Natural killer cell (primary cell): ENCODE results near the gene PHLDB2. TPM values are rescaled to one million over a fixed set of nuclear protein-coding genes. Genes with fewer than 3 reads are reported as not detected.

Experiments
- ATAC-seq, 3 donors: fragments of 150-1000 bp in 2 of 3; fragments of 200-7000 bp in 1 of 3; cut with Tn5 transposase; 1 replicate in 1 of 3; 2 replicates in 2 of 3; pipeline ENCODE4 v1.10.0; 2021; ENCODE audit warnings: mild to moderate bottlenecking in 2 of 3, moderate library complexity in 2 of 3
- DNase-seq, 2 donors: peaks; one replicate each; pipeline versions ENCODE4 v3.0.0 to v3.0.0-alpha.2; 2013 to 2021; ENCODE audit warnings: mixed read lengths in 1 of 2
- H3K27ac ChIP-seq: one replicate; pipeline ENCODE4 v1.5.1; 2013; ENCODE audit warnings: mild to moderate bottlenecking, low read length
- H3K27me3 ChIP-seq: one replicate; pipeline ENCODE4 v1.6.1; 2013; ENCODE audit warnings: low read length; ENCODE audit not compliant: control insufficient read depth, insufficient read depth
- H3K36me3 ChIP-seq: one replicate; pipeline ENCODE4 v1.6.1; 2013; ENCODE audit warnings: low read length; ENCODE audit not compliant: control insufficient read depth, insufficient read depth
- H3K4me1 ChIP-seq: one replicate; pipeline ENCODE4 v1.6.1; 2013; ENCODE audit warnings: low read length; ENCODE audit not compliant: control insufficient read depth, insufficient read depth
- H3K4me3 ChIP-seq: one replicate; pipeline ENCODE4 v1.5.1; 2013; ENCODE audit warnings: low read length
- H3K9me3 ChIP-seq: one replicate; pipeline ENCODE4 v1.6.1; 2013; ENCODE audit warnings: low read length; ENCODE audit not compliant: control insufficient read depth, insufficient read depth
- H3K27ac Mint-ChIP-seq, 2 donors: one replicate each; pipeline ENCODE4 v1.8.0; 2022; ENCODE audit warnings: mild to moderate bottlenecking in 2 of 2, mixed read lengths in 2 of 2, moderate library complexity in 1 of 2
- H3K27me3 Mint-ChIP-seq, 2 donors: one replicate each; pipeline ENCODE4 v1.8.0; 2022; ENCODE audit warnings: low read depth in 2 of 2, mixed read lengths in 2 of 2
- H3K36me3 Mint-ChIP-seq: one replicate; pipeline ENCODE4 v1.8.0; 2022; ENCODE audit warnings: mixed read lengths
- H3K4me1 Mint-ChIP-seq, 2 donors: one replicate each; pipeline ENCODE4 v1.8.0; 2022; ENCODE audit warnings: mixed read lengths in 2 of 2
- H3K4me3 Mint-ChIP-seq: one replicate; pipeline ENCODE4 v1.8.0; 2022; ENCODE audit warnings: mild to moderate bottlenecking, moderate library complexity, mixed read lengths
- H3K9me3 Mint-ChIP-seq, 2 donors: one replicate each; pipeline ENCODE4 v1.8.0; 2022; ENCODE audit warnings: mixed read lengths in 2 of 2
- CTCF ChIP-seq: fragments of 200-600 bp; IDR thresholded peaks from one replicate; pipeline ENCODE4 v1.8.0; 2022; ENCODE audit warnings: antibody characterized with exemption
- WGBS: methylation state at CpG from one replicate; pipeline ENCODE4 v1.1.7; 2013; ENCODE audit warnings: missing lambda C conversion rate; ENCODE audit not compliant: insufficient coverage; 5-methylcytosine and 5-hydroxymethylcytosine counted together
- intact Hi-C: fragments of 100-400 bp; cut with micrococcal nuclease; formaldehyde crosslinking; loops from one replicate; pipeline ENCODE4 v1.14.2; 2022
- total RNA-seq, 4 donors: library from RNA; stranded (reverse); fragments of 120-200 nt in 1 of 4; gene quantifications; one replicate each; pipeline versions ENCODE4 v1.2.3 to v1.2.4, GENCODE V29; 2013 to 2022

The PHLDB2 gene
- total RNA-seq, 3 donors from 2014 or later (not counting 1 experiment from before 2014, with no cell fraction given), result 63.3 to 93.4 (median 64.0) TPM

DNA sequence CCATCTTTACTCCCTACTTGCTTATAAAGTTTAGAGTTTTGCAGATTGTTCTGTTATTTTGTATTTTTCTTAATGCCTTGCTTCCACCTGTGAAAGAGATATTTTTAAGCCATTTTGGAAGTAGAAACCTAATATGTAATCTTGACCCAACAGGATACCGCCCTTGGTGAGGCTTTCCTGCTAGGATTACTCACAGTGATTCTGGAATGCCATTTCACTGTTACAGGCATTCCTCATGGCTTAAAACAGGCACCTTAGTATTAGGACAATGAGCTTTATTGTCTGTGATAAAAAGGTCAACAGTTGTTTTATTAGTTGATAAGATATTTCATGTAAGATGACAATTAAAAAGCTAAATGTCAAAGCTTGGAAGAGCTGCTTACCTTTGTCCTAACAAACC, 58.2 kb downstream of the PHLDB2 start:
- Mint-ChIP-seq H3K36me3 (peaks cover 47% of the 10 kb centered on the region), H3K27me3 (no peaks in the 10 kb centered on the region), H3K4me1 (peaks cover 10 to 12% of the 10 kb centered on the region in 2 donors), H3K9me3 (no peaks in the 10 kb centered on the region), H3K4me3 (no peak overlapping the region), H3K27ac (no peak overlapping the region)
- Histone ChIP-seq H3K27me3 (no peaks in the 10 kb centered on the region), H3K36me3 (peaks cover 32% of the 10 kb centered on the region), H3K4me1 (no peaks in the 10 kb centered on the region), H3K9me3 (no peaks in the 10 kb centered on the region), H3K27ac (no peak overlapping the region), H3K4me3 (no peak overlapping the region)
- 100% methylated on average over 1 of the region's 1 CpG for WGBS
- intact Hi-C loops, result no loop called here
- TF ChIP-seq CTCF, result no peak
- ATAC-seq (no peak), DNase-seq (no peak)

DNA sequence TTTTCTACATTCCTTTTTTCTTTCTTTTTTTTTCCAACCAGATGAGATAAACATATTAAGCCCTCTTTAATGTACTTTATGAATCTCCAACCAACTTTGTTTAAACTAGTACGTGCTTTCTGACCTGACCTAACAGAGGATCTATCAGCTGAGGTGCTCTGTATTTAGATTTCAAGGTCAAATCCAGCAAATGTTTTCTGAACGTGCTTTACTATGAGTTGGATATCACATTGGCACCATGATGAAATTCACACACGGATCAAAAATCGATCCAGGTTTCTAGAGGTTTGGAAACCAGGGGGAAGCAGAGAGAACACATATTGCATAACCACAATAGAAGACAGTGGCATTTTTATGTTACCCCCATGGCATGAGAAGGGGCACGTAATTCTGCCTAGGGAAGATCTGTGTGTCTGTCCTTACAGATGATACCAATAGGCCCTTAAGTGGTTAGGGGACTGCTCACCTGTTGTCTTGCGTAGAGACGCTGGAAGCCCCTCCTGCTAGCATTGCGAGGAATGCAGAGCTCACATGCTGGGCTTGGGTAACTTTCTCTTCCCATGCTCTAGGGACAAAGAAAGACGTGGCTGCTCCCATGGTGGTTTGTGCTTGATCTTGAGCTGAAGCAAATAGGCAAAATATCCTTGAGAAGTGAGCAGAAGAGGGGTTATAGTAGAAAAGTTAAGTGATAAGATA, 60.5 kb downstream of the PHLDB2 start:
- no peak for DNase-seq
- no peak overlapping the region for H3K27ac ChIP-seq
- no peaks in the 10 kb centered on the region for H3K27me3 ChIP-seq
- no peaks in the 10 kb centered on the region for H3K9me3 Mint-ChIP-seq
- H3K36me3 Mint-ChIP-seq, result peaks cover 51% of the 10 kb centered on the region
- peaks cover 10 to 11% of the 10 kb centered on the region in 2 donors for H3K4me1 Mint-ChIP-seq
- no peaks in the 10 kb centered on the region for H3K4me1 ChIP-seq
- intact Hi-C loops, result no loop called here
- no peaks in the 10 kb centered on the region for H3K27me3 Mint-ChIP-seq
- H3K27ac Mint-ChIP-seq, result no peak overlapping the region
- WGBS, result 90% methylated on average over 9 of the region's 9 CpGs
- no peak overlapping the region for H3K4me3 ChIP-seq
- no peak for ATAC-seq
- TF ChIP-seq CTCF, result no peak
- H3K4me3 Mint-ChIP-seq, result no peak overlapping the region
- H3K9me3 ChIP-seq, result no peaks in the 10 kb centered on the region
- peaks cover 35% of the 10 kb centered on the region for H3K36me3 ChIP-seq

DNA sequence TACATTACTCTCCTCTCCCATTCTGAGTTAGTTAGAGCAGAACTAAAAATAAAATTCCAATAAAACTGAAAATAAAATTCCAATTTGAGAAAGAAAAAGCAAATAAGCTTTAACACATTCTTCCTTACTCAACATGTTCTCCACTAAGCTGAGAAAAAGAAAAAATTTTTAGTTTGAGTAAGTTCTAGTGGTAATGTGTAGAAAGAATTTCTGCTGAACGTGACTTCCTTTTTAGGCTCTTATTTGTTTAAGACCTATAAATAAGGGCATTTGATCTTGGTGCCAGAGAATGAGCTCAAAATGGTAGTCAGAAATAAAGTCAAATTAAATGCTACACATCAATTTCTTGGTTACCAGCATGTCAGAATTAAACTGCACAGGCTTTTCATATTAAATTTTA, 62.1 kb downstream of the PHLDB2 start:
- intact Hi-C loops, result no loop called here
- no peaks in the 10 kb centered on the region for H3K9me3 Mint-ChIP-seq
- no peak overlapping the region for H3K4me3 Mint-ChIP-seq
- H3K36me3 ChIP-seq, result peaks cover 31% of the 10 kb centered on the region
- H3K9me3 ChIP-seq, result no peaks in the 10 kb centered on the region
- H3K27me3 ChIP-seq, result no peaks in the 10 kb centered on the region
- H3K36me3 Mint-ChIP-seq, result peaks cover 45% of the 10 kb centered on the region
- peaks cover 5% of the 10 kb centered on the region in 2 donors for H3K4me1 Mint-ChIP-seq
- DNase-seq (no peak), ATAC-seq (no peak)
- H3K27me3 Mint-ChIP-seq, result no peaks in the 10 kb centered on the region
- no CpG with 5 or more reads among the region's 1 CpG for WGBS
- H3K4me1 ChIP-seq, result no peaks in the 10 kb centered on the region
- H3K27ac ChIP-seq, result no peak overlapping the region
- no peak overlapping the region for H3K27ac Mint-ChIP-seq
- TF ChIP-seq CTCF, result no peak
- H3K4me3 ChIP-seq, result no peak overlapping the region
